Measurements from ENCODE around the gene MSI2. TPM values are rescaled to one million over a fixed set of nuclear protein-coding genes. Genes with fewer than 3 reads are reported as not detected.
A peak's percentile ranks its signal among the peaks of the same experiment; 100 is the strongest.

The MSI2 gene
- total and polyA plus RNA-seq, 8 donors: 35.0 to 49.5 (median 47.5) TPM

- Histone ChIP-seq H3K4me1 (no peaks in the 10 kb centered on the region), H3K4me3 (no peak overlapping the region), H3K36me3 (no peaks in the 10 kb centered on the region), H3K9me3 (peaks cover 0 to 7% of the 10 kb centered on the region in 2 donors), H3K27ac (no peak overlapping the region), H3K27me3 (no peaks in the 10 kb centered on the region)
- ATAC-seq (no peak), DNase-seq (no peak)
- intact Hi-C loops (cut with DNase I): no loop called here
- no peak for TF ChIP-seq CTCF (IDR thresholded peaks at IDR 0.05)
These were observed 139.5 kb downstream of the MSI2 start for GRCh38 chr17:57395721-57396321.

GRCh38 chr17:57396511-57396921 lies 140.2 kb downstream of the MSI2 start:
- no peak overlapping the region for H3K4me3 ChIP-seq
- H3K27me3 ChIP-seq: no peaks in the 10 kb centered on the region
- intact Hi-C loops (cut with DNase I): no loop called here
- H3K9me3 ChIP-seq: peaks cover 0 to 7% of the 10 kb centered on the region in 2 donors
- TF ChIP-seq CTCF (IDR thresholded peaks at IDR 0.05): no peak
- no peak overlapping the region for H3K27ac ChIP-seq
- DNase-seq: peak in 1 of 4 donors; percentile 65
- no peaks in the 10 kb centered on the region for H3K4me1 ChIP-seq
- peaks cover 0 to 4% of the 10 kb centered on the region in 2 donors for H3K36me3 ChIP-seq
- peak; percentile 53 for ATAC-seq

- H3K9me3 ChIP-seq: peaks cover 0 to 7% of the 10 kb centered on the region in 2 donors
- no peak for TF ChIP-seq CTCF (IDR thresholded peaks at IDR 0.05)
- H3K27me3 ChIP-seq: no peaks in the 10 kb centered on the region
- H3K36me3 ChIP-seq: peaks cover 0 to 9% of the 10 kb centered on the region in 2 donors
- ATAC-seq (no peak), DNase-seq (no peak)
- intact Hi-C loops (cut with DNase I): no loop called here
- no peaks in the 10 kb centered on the region for H3K4me1 ChIP-seq
- no peak overlapping the region for H3K4me3 ChIP-seq
- no peak overlapping the region for H3K27ac ChIP-seq
These were observed 141.1 kb downstream of the MSI2 start for GRCh38 chr17:57397402-57397801.

GRCh38 chr17:57399690-57400089 lies 143.4 kb downstream of the MSI2 start:
- Histone ChIP-seq H3K36me3 (peaks cover 0 to 15% of the 10 kb centered on the region in 2 donors), H3K4me1 (no peaks in the 10 kb centered on the region), H3K27me3 (no peaks in the 10 kb centered on the region), H3K9me3 (no peaks in the 10 kb centered on the region), H3K27ac (no peak overlapping the region), H3K4me3 (no peak overlapping the region)
- TF ChIP-seq CTCF (IDR thresholded peaks at IDR 0.05): no peak
- intact Hi-C loops (cut with DNase I): no loop called here
- no peak for DNase-seq
- no peak for ATAC-seq

- no peak overlapping the region for H3K27ac ChIP-seq
- intact Hi-C loops (cut with DNase I): no loop called here
- no peak overlapping the region for H3K4me3 ChIP-seq
- H3K27me3 ChIP-seq: no peaks in the 10 kb centered on the region
- no peak for ATAC-seq
- peaks cover 0 to 15% of the 10 kb centered on the region in 2 donors for H3K36me3 ChIP-seq
- no peak for TF ChIP-seq CTCF (IDR thresholded peaks at IDR 0.05)
- no peaks in the 10 kb centered on the region for H3K9me3 ChIP-seq
- H3K4me1 ChIP-seq: no peaks in the 10 kb centered on the region
- DNase-seq: no peak
These were observed 144.3 kb downstream of the MSI2 start for GRCh38 chr17:57400648-57401047.

Data from left lung (tissue), 10 donors.